Activated T-helper 17 cell treated with anti-CD3 and anti-CD28 coated beads, Interleukin-2, amount 50 U/mL, for 72 hours (primary cell): ENCODE results near the gene PARP8. TPM values are rescaled to one million over a fixed set of nuclear protein-coding genes. Genes with fewer than 3 reads are reported as not detected.
"Not testable (repeated sequence)": the region's sequence is repeated elsewhere in the genome, so short reads cannot be mapped to it uniquely, and the experiment has no call there.

ENCODE experiments used
- ATAC-seq: fragments of 150-1000 bp; cut with Tn5 transposase; replicated peaks from 2 replicates; pipeline ENCODE4 v1.10.0; 2021; ENCODE audit warnings: mild to moderate bottlenecking, moderate library complexity
- H3K27ac Mint-ChIP-seq: one replicate; pipeline ENCODE4 v1.8.0; 2022; ENCODE audit warnings: mixed read lengths
- H3K27me3 Mint-ChIP-seq: one replicate; pipeline ENCODE4 v1.8.0; 2022; ENCODE audit warnings: mixed read lengths
- H3K36me3 Mint-ChIP-seq: one replicate; pipeline ENCODE4 v1.8.0; 2022; ENCODE audit warnings: low read depth, mild to moderate bottlenecking, mixed read lengths
- H3K4me1 Mint-ChIP-seq: one replicate; pipeline ENCODE4 v1.8.0; 2022; ENCODE audit warnings: mixed read lengths
- H3K4me3 Mint-ChIP-seq: one replicate; pipeline ENCODE4 v1.8.0; 2022; ENCODE audit warnings: mild to moderate bottlenecking, mixed read lengths
- H3K9me3 Mint-ChIP-seq: one replicate; pipeline ENCODE4 v1.8.0; 2022; ENCODE audit warnings: mixed read lengths
- total RNA-seq, 2 donors: library from RNA; stranded (reverse); gene quantifications; one replicate each; pipeline ENCODE4 v1.2.3, GENCODE V29; 2022

The PARP8 gene
- total RNA-seq, 2 donors from 2014 or later = 32.4 to 57.2 TPM

DNA sequence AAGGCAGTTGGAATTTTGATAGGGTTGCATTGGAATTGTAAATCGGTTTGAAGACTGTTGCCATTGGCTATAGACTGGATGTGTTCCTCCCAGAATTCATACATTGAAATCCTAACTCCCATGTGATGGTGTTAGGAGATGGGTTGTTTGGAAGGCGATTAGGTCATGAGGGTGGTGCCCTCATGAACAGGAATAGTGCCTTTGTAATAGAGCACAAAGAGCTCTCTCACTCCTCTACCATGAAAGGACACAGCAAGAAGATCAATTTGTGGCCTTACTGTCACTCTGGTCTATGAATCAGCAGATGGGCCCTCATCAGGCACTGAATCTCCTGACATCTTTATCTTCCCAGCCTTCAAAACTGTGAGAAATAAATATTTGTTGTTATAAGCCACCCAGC lies 133.2 kb downstream of the PARP8 start:
- H3K4me1 Mint-ChIP-seq = peaks cover 5% of the 10 kb centered on the region
- no peak overlapping the region for H3K27ac Mint-ChIP-seq
- H3K9me3 Mint-ChIP-seq = peaks cover 14% of the 10 kb centered on the region
- H3K4me3 Mint-ChIP-seq = no peak overlapping the region
- H3K27me3 Mint-ChIP-seq = no peaks in the 10 kb centered on the region
- no peak for ATAC-seq
- H3K36me3 Mint-ChIP-seq = peaks cover 95% of the 10 kb centered on the region

DNA sequence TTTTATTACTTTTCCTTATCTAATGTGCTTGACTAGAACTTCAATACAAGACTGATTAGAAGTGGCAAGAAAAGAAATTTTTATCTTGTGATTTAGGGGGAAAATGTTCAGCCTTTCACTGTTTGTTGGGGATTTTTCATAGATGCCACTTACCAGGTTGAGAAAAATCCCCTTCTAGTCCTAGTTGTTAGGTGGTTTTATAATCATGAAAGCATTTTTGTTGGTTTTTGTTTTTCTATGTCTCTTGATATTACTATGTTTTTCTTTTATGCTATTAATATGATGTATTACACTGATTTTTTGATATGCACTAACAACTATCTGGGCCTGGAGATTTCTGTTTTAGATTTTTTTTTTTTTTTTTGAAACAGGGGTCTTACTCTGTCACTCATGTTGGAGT lies 134.0 kb downstream of the PARP8 start:
- ATAC-seq = no peak
- Mint-ChIP-seq H3K27ac (no peak overlapping the region), H3K27me3 (no peaks in the 10 kb centered on the region), H3K36me3 (peaks cover 94% of the 10 kb centered on the region), H3K4me1 (peaks cover 5% of the 10 kb centered on the region), H3K9me3 (peaks cover 14% of the 10 kb centered on the region), H3K4me3 (no peak overlapping the region)

DNA sequence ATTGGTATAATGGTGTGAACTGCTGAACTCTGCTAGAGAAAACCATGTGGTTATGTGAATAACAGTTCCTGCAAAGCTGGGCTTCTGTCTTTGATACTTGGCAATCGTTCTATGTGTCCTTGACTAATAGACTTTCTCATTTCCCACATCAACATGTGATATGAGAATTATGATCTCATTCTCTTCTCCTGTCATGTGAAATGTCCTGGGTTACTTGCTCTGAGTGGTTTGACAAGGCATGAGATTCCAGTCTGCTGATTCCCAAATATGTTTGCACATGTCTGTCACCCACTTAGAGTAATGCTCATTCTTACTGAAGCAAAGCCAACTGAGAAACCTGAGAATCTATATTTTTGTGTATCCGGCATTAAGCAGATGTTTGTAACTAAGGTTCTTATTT lies 141.2 kb downstream of the PARP8 start:
- Mint-ChIP-seq H3K27me3 (no peaks in the 10 kb centered on the region), H3K9me3 (peaks cover 13% of the 10 kb centered on the region), H3K27ac (no peak overlapping the region), H3K4me1 (peaks cover 6% of the 10 kb centered on the region), H3K4me3 (no peak overlapping the region), H3K36me3 (peaks cover 77% of the 10 kb centered on the region)
- ATAC-seq = no peak

DNA sequence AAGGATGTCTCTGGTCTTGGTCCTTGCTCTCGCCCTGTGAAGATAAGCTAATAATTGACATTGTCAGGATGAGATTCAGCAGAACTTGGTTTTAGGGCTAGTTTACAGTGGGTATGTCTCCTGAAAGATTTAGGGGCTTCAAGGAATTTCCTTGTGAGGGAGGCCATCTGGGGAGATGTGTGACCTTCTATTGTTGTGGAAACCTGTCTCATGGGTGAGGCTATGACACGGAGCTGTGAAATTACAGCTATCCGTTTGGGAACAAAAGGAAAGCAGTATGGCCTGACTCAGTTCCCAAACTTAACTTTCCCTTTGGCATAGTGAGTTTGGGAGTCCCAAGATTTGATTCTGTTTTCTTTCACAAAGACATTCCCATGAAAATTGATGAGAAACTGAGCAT lies 142.0 kb downstream of the PARP8 start:
- Mint-ChIP-seq H3K36me3 (peaks cover 73% of the 10 kb centered on the region), H3K27me3 (no peaks in the 10 kb centered on the region), H3K4me3 (no peak overlapping the region)

DNA sequence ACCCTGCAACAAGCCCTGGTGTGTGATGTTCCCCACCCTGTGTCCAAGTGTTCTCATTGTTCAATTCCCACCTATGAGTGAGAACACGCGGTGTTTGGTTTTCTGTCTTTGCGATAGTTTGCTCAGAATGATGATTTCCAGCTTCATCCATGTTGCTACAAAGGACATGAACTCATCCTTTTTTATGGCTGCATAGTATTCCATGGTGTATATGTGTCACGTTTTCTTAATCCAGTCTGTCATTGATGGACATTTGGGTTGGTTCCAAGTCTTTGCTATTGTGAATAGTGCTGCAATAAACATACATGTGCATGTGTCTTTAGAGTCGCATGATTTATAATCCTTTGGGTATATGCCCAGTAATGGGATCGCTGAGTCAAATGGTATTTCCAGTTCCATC lies 145.3 kb downstream of the PARP8 start:
- H3K27me3 Mint-ChIP-seq, H3K9me3 Mint-ChIP-seq, H3K4me3 Mint-ChIP-seq, H3K4me1 Mint-ChIP-seq, ATAC-seq, H3K27ac Mint-ChIP-seq: not testable (repeated sequence)
- H3K36me3 Mint-ChIP-seq = peaks cover 77% of the 10 kb centered on the region

More for the DNA sequence above, 142.0 kb downstream of the PARP8 start:
- Mint-ChIP-seq H3K9me3 (peaks cover 5% of the 10 kb centered on the region), H3K27ac (no peak overlapping the region), H3K4me1 (peaks cover 6% of the 10 kb centered on the region)
- no peak for ATAC-seq

DNA sequence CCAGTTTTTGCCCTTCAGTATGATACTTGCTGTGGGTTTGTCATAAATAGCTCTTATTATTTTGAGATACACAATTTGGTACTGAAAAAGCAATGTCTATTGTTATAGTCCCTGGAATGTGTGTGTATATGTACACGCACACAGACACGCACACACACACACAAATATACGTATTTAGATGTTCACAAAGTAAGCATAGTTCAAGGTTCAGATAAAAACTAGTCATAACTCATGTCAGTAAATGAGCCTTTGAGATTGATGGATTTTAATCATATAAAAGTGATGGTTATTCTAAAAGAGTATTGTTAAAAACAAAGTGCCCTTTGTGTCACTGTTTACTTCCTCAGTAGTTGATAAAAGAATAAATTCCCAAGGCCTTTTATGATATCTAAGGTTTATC lies 147.3 kb downstream of the PARP8 start:
- Mint-ChIP-seq H3K4me3 (no peak overlapping the region), H3K9me3 (peaks cover 4% of the 10 kb centered on the region), H3K36me3 (peaks cover 76% of the 10 kb centered on the region), H3K27me3 (no peaks in the 10 kb centered on the region), H3K27ac (no peak overlapping the region), H3K4me1 (no peaks in the 10 kb centered on the region)
- no peak for ATAC-seq

DNA sequence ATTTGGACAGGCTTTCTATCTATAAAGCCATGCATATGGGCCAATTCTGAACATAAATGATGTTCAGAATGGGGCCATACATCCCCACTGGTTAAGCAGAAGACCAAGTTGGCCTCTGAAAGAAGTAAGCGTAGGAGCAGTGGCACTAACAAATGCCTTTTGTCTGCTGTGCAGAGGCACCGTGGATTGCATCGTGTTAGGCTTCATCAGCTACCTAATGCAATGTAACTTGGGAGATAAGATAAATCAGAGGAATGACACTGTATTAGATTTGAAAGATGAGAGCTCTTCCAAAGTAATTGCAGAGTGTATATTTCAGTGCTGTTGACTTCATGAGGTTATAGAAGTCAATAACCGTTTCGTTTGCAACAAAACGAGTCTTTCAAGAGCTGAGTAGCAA lies 148.1 kb downstream of the PARP8 start:
- H3K9me3 Mint-ChIP-seq = peaks cover 4% of the 10 kb centered on the region
- no peaks in the 10 kb centered on the region for H3K27me3 Mint-ChIP-seq
- H3K27ac Mint-ChIP-seq = no peak overlapping the region
- no peak overlapping the region for H3K4me3 Mint-ChIP-seq
- no peak for ATAC-seq
- H3K4me1 Mint-ChIP-seq = no peaks in the 10 kb centered on the region
- H3K36me3 Mint-ChIP-seq = peaks cover 79% of the 10 kb centered on the region

DNA sequence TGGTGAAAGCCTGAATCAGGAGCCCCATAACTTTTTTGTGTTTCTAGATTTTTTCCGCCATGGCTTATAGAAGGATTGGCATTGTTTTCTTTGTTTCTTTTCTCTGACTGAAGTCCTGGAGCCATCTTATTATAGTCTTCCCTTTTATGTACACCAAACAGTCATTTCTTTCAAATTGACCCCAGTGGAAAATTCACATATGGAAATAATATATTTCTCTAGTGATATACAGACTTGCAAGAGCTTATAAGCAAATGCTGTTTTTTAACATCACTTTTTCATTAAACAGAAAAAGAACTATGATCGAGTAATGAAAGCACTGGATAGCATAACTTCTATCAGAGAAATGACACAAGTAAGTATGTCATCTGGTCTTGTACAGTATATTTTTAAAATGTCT lies 155.6 kb downstream of the PARP8 start:
- H3K27me3 Mint-ChIP-seq = no peaks in the 10 kb centered on the region

DNA sequence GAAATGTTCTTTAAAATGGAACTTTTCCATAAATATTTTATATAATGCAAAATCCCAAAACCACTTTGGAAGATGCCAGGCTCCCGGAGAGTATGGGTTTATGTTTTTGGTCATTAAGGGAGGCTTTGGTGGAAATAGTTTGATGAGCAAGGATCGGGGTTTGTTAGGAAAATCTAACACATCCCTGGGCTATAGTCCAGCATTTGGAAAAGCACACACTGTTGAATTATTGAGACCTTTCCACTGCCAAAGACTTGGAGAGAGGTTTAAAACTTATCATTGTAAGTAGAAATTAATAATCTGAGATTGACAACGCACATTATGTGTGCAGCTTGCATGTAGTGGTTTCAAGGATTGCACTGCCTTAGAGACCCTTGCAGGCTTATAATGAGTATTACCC lies 156.3 kb downstream of the PARP8 start:
- Mint-ChIP-seq H3K27me3 (no peaks in the 10 kb centered on the region), H3K36me3 (peaks cover 90% of the 10 kb centered on the region), H3K4me3 (no peak overlapping the region), H3K4me1 (peaks cover 8% of the 10 kb centered on the region), H3K27ac (no peak overlapping the region), H3K9me3 (no peaks in the 10 kb centered on the region)
- no peak for ATAC-seq

More for the DNA sequence above, 155.6 kb downstream of the PARP8 start:
- Mint-ChIP-seq H3K9me3 (no peaks in the 10 kb centered on the region), H3K27ac (peak overlapping the region; percentile 42), H3K36me3 (peaks cover 89% of the 10 kb centered on the region), H3K4me3 (no peak overlapping the region), H3K4me1 (peaks cover 8% of the 10 kb centered on the region)
- no peak for ATAC-seq

DNA sequence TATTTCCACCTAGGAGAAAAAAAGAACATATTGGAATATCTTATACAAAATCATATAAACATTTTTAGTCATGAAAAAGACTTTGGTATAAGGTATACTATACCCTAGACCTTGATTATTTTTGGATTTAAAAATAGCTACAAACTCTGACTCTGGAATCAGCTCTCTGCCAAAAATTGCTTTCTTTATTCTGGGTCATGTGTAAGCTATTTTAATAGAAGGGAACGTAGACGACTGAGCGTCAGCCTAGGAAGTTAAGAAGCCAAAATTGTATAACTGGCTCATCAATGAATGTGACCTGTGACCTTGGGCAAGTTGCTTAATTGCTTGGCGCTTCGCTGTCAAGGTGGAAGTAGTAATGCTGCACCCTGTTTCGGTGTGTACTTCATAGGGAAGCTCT lies 157.1 kb downstream of the PARP8 start:
- Mint-ChIP-seq H3K36me3 (peaks cover 91% of the 10 kb centered on the region), H3K4me3 (no peak overlapping the region), H3K27me3 (no peaks in the 10 kb centered on the region), H3K27ac (peak overlapping the region; percentile 33), H3K9me3 (no peaks in the 10 kb centered on the region), H3K4me1 (peaks cover 8% of the 10 kb centered on the region)
- ATAC-seq = no peak

DNA sequence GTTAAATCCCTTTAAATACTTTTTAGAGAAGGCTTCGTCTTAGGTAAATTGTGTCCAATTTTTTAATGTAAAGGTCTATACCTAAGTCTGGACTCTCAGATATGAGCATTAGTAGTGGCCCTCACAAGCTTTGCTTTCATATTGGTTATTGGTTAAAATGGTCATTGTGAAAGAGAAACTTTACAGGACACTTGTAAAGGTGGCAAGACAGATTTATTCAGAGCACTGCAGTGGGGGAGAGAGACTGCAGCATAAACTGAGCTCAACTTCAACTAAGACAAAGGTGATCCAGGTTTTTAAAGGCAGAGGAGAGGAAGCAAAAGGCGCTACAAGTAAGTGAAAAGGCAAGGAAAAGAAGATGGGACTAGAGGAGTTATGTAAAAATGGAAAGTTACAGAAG lies 157.7 kb downstream of the PARP8 start:
- H3K9me3 Mint-ChIP-seq = no peaks in the 10 kb centered on the region
- no peak overlapping the region for H3K4me3 Mint-ChIP-seq
- H3K36me3 Mint-ChIP-seq = peaks cover 96% of the 10 kb centered on the region
- no peaks in the 10 kb centered on the region for H3K27me3 Mint-ChIP-seq
- H3K27ac Mint-ChIP-seq = peak overlapping the region; percentile 10
- ATAC-seq = no peak
- peaks cover 8% of the 10 kb centered on the region for H3K4me1 Mint-ChIP-seq

DNA sequence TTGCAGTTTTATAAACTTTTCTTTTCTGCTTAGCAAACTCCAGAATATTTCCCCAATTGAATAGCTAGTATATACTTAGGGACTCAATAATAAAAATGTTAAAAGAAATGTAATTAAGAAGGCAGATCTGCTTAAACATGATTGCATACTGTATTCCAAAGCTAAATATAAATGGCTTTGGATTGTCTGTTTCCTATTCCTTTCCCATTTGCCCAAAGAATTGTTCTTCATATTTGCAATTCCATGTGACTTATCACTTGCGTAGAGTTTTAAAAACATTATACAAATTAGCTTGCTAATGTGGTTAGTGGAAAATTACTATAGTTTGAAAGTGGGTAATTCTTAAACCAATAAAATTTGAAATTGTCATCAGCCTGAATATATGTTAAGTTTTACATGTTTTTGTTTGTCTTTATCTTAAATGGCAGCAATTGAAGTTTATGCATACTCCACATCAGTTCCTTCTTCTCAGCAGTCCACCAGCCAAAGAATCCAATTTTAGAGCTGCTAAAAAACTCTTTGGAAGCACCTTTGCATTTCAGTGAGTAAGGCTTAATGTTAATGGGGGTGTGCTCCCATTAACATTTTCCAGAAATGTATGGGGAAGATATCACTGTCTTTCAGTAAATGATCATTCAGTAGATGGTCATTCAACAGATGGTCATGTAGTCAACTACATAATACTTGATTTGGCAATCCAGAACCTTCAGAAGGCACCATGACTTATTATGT lies 161.2 kb downstream of the PARP8 start:
- Mint-ChIP-seq H3K9me3 (no peaks in the 10 kb centered on the region), H3K36me3 (peaks cover 96% of the 10 kb centered on the region), H3K4me3 (no peak overlapping the region), H3K27ac (no peak overlapping the region), H3K27me3 (no peaks in the 10 kb centered on the region), H3K4me1 (peaks cover 8% of the 10 kb centered on the region)
- no peak for ATAC-seq

DNA sequence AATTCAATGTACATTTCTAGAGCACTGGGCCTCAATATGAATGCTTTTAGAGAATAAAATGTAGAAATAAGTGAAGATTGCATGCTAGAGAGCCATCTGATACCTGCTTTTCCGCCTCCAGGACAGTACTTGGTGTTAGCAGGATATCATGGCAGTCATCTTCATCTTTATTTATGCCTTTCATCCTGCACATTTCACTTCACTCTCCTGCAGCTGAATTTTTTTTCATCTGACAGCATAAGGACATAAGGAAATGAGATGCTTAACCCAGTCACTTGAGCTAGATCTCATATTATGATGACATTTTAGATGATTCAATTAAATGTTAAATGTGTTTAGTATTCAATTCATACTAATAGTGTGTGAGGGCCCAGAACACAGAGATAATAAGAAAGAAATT lies 162.6 kb downstream of the PARP8 start:
- no peak for ATAC-seq
- H3K27ac Mint-ChIP-seq = no peak overlapping the region
- no peak overlapping the region for H3K4me3 Mint-ChIP-seq
- peaks cover 8% of the 10 kb centered on the region for H3K4me1 Mint-ChIP-seq
- peaks cover 96% of the 10 kb centered on the region for H3K36me3 Mint-ChIP-seq
- no peaks in the 10 kb centered on the region for H3K9me3 Mint-ChIP-seq
- no peaks in the 10 kb centered on the region for H3K27me3 Mint-ChIP-seq

DNA sequence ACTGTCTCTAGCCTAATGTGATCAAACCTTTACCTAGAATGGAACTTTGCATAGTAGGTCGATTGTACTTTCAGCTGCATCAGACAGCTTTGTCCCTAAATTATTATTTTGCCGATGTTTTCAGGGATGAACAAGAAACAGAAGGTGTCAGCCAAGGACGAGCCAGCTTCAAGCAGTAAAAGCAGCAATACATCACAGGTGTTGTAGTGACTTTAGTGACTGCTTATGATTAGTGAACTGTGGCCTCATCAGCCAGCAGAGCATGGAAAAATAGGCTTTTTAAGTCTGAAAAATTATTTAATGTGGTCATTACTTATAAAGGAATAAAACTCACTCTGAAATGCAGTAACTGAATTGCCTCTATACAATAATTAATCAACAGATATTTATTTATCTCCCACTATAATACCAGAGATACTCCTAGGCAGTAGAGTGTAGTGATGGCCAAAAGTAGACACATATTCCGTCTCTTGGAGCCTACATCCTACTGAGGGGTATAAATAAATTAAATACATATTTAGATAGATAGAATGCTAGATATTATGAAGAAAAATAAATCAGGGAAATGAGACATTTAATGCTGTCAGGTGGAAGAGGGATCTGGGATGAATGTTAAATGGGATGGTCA lies 166.3 kb downstream of the PARP8 start:
- no peak overlapping the region for H3K4me3 Mint-ChIP-seq
- H3K27ac Mint-ChIP-seq = no peak overlapping the region
- H3K4me1 Mint-ChIP-seq = no peaks in the 10 kb centered on the region
- no peak for ATAC-seq
- H3K27me3 Mint-ChIP-seq = no peaks in the 10 kb centered on the region
- H3K36me3 Mint-ChIP-seq = peaks cover 98% of the 10 kb centered on the region
- H3K9me3 Mint-ChIP-seq = no peaks in the 10 kb centered on the region

DNA sequence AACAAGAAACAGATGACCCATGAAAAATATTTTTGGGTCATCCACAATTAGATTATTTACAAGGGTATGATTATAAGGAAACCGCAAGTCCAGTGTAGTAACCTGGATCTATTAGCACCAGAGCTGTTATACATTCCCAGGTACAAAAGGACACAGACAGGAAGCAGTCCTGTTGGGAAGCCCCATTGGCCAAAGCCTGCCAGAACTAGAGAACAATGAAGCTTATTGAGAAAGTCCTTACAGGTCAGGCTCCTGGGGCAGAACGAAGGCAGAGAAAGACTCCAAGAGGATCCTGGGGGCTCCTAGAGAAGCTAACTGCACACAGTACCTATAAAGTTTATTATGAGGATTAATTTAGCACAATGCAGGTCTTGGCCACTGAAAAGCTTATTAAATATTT lies 169.9 kb downstream of the PARP8 start:
- peaks cover 99% of the 10 kb centered on the region for H3K36me3 Mint-ChIP-seq
- H3K27ac Mint-ChIP-seq = peak overlapping the region; percentile 23
- H3K4me1 Mint-ChIP-seq = no peaks in the 10 kb centered on the region
- no peaks in the 10 kb centered on the region for H3K27me3 Mint-ChIP-seq
- no peak for ATAC-seq
- no peaks in the 10 kb centered on the region for H3K9me3 Mint-ChIP-seq
- no peak overlapping the region for H3K4me3 Mint-ChIP-seq
